Glutamatergic neuron (in vitro differentiated cells): ENCODE data around the gene E2F6. TPM values are rescaled to one million over a fixed set of nuclear protein-coding genes. Genes with fewer than 3 reads are reported as not detected.
A peak's percentile ranks its signal among the peaks of the same experiment; 100 is the strongest.

Experiments
- DNase-seq: peaks from one replicate; pipeline ENCODE4 v3.0.0; 2022
- H3K27ac Mint-ChIP-seq: one replicate; pipeline ENCODE4 v1.8.0; 2020; ENCODE audit warnings: mild to moderate bottlenecking, mixed read lengths, inconsistent platforms; ENCODE audit not compliant: unreplicated experiment
- H3K27me3 Mint-ChIP-seq: one replicate; pipeline ENCODE4 v1.8.0; 2020; ENCODE audit warnings: mild to moderate bottlenecking, moderate library complexity, mixed read lengths, inconsistent platforms; ENCODE audit not compliant: unreplicated experiment
- H3K36me3 Mint-ChIP-seq: one replicate; pipeline ENCODE4 v1.8.0; 2020; ENCODE audit warnings: mild to moderate bottlenecking, mixed read lengths, inconsistent platforms; ENCODE audit not compliant: unreplicated experiment
- H3K4me1 Mint-ChIP-seq: one replicate; pipeline ENCODE4 v1.8.0; 2020; ENCODE audit warnings: mild to moderate bottlenecking, low read depth, mixed read lengths, inconsistent platforms; ENCODE audit not compliant: unreplicated experiment
- H3K4me3 Mint-ChIP-seq: one replicate; pipeline ENCODE4 v1.8.0; 2020; ENCODE audit warnings: mild to moderate bottlenecking, mixed read lengths, inconsistent platforms; ENCODE audit not compliant: unreplicated experiment
- H3K9me3 Mint-ChIP-seq: one replicate; pipeline ENCODE4 v1.8.0; 2020; ENCODE audit warnings: mild to moderate bottlenecking, moderate library complexity, mixed read lengths, inconsistent platforms; ENCODE audit not compliant: unreplicated experiment
- CTCF ChIP-seq: fragments of 200-600 bp; sonication (generic); IDR thresholded peaks from one replicate; pipeline ENCODE4 v1.5.0; 2021; ENCODE audit not compliant: partially characterized antibody, unreplicated experiment
- total RNA-seq: library from RNA; stranded (reverse); fragmentation: NEBNext Ultra II Directional; extraction: Animal tissue kit (Norgen Biotek cat#: 25700); gene quantifications from one replicate; pipeline ENCODE4 v1.2.1, GENCODE V29; 2021; ENCODE audit not compliant: unreplicated experiment

Gene E2F6
- total RNA-seq, 1 donor from 2014 or later, result 22.1 TPM

- DNase-seq, result no peak
- Mint-ChIP-seq H3K4me3 (no peak overlapping the region), H3K36me3 (peaks cover 5% of the 10 kb centered on the region), H3K27ac (no peak overlapping the region), H3K9me3 (peaks cover 11% of the 10 kb centered on the region), H3K4me1 (peaks cover 53% of the 10 kb centered on the region), H3K27me3 (peaks cover 5% of the 10 kb centered on the region)
- no peak for TF ChIP-seq CTCF
These were observed 28.3 kb upstream of the E2F6 start for GRCh38 chr2:11494310-11494709.

- peaks cover 9% of the 10 kb centered on the region for H3K9me3 Mint-ChIP-seq
- peaks cover 5% of the 10 kb centered on the region for H3K36me3 Mint-ChIP-seq
- H3K27me3 Mint-ChIP-seq, result peaks cover 2% of the 10 kb centered on the region
- H3K27ac Mint-ChIP-seq, result no peak overlapping the region
- no peak for DNase-seq
- H3K4me3 Mint-ChIP-seq, result no peak overlapping the region
- H3K4me1 Mint-ChIP-seq, result peaks cover 43% of the 10 kb centered on the region
- TF ChIP-seq CTCF, result no peak
These were observed 27.3 kb upstream of the E2F6 start for GRCh38 chr2:11493282-11493681.

- H3K27me3 Mint-ChIP-seq, result peaks cover 2% of the 10 kb centered on the region
- H3K4me3 Mint-ChIP-seq, result no peak overlapping the region
- peaks cover 9% of the 10 kb centered on the region for H3K9me3 Mint-ChIP-seq
- peaks cover 38% of the 10 kb centered on the region for H3K4me1 Mint-ChIP-seq
- DNase-seq, result no peak
- TF ChIP-seq CTCF, result no peak
- no peak overlapping the region for H3K27ac Mint-ChIP-seq
- peaks cover 5% of the 10 kb centered on the region for H3K36me3 Mint-ChIP-seq
These were observed 26.8 kb upstream of the E2F6 start for GRCh38 chr2:11492720-11493119.

GRCh38 chr2:11492244-11492643 is 26.3 kb upstream of the E2F6 start:
- Mint-ChIP-seq H3K27me3 (peaks cover 2% of the 10 kb centered on the region), H3K4me3 (peak overlapping the region; percentile 71), H3K4me1 (peaks cover 35% of the 10 kb centered on the region), H3K36me3 (peaks cover 5% of the 10 kb centered on the region), H3K27ac (no peak overlapping the region), H3K9me3 (peaks cover 9% of the 10 kb centered on the region)
- TF ChIP-seq CTCF, result no peak
- DNase-seq, result no peak

- TF ChIP-seq CTCF, result no peak
- H3K9me3 Mint-ChIP-seq, result peaks cover 9% of the 10 kb centered on the region
- peaks cover 35% of the 10 kb centered on the region for H3K4me1 Mint-ChIP-seq
- H3K27ac Mint-ChIP-seq, result peak overlapping the region; percentile 2
- DNase-seq, result no peak
- peaks cover 5% of the 10 kb centered on the region for H3K36me3 Mint-ChIP-seq
- H3K4me3 Mint-ChIP-seq, result peak overlapping the region; percentile 1
- peaks cover 2% of the 10 kb centered on the region for H3K27me3 Mint-ChIP-seq
These were observed 25.5 kb upstream of the E2F6 start for GRCh38 chr2:11491348-11491933.
